HG03064 (cell line): ENCODE results near the gene IGDCC3.

Experiments
- ATAC-seq: cut with Tn5 transposase; IDR thresholded peaks from one replicate; pipeline ENCODE4 v1.9.1; 2021; ENCODE audit warnings: low read depth; ENCODE audit not compliant: unreplicated experiment

The IGDCC3 gene

DNA sequence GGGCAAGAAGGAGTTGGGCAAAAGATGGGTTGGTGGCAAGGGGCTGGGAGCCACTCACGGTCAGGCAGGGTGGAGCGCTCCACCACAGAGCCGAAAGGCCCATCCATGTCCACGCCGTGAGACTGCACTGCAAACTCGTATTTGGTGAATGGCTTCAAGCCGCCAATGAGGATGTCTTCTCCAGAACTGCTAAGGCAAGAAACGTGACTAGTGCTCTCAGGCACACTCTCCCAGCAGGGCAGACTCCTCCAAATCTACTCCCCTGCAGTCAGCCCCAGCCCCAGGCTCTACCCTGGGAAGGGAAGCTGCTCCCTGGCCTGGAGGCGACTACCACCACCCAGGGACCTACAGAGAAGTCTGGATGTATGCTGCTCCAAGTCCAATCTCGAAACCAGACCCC, 11.4 kb upstream of the IGDCC3 start:
- ATAC-seq, result no peak

DNA sequence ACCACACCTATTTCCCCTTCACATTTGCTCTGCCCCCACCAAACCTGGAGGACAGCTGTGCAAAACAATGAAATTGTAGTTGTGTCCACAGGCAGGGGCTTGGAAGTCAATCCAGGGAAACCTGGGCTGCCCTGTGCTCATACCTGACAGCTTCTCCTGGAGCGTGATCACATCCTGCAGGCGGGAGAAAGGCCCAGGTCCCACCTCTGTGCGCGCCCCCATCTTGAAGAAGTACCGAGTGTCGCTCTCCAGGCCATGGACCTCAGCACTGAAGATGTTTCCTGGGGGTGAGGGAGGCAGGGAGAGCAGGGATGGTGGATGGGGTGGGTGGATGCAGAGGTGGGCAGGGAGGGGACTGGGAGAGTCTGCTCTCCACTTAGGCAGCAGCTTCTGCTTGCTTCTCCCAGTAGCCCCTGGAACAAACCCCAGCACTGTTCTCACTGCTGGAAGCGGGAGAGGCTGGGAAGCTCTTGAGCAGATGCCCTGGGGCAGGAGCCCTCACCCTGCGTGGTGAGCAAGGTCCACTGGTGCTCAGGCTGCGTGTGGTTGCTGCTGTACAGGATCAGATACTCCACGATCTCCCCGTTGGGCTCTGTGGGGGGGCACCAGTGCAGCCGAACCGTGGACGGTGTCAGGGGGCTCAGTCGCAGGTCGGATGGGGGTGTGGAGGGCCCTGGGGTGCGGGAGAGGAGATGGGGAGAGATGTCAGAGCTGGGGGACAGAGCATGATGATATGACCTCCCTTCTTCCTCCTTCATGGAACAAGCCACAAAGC, 10.7 kb upstream of the IGDCC3 start:
- no peak for ATAC-seq

DNA sequence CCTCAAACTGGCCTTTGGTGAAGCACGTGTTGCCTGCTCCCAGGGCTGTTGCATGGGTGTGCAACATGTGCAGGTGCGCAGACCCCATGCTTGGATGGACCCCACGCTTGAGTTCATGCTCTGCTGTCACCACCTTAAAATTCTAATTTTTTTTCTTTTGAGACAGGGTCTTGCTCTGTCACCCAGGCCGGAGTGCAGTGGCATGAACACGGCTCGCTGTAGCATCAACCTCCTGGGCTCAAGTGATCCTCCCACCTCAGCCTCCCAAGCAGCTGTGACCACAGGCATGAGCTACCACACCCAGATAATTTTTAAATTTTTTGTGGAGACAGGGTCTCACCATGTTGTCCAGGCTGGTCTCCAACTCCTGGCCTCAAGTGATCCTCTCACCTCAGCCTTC, 9.1 kb upstream of the IGDCC3 start:
- ATAC-seq, result no peak

DNA sequence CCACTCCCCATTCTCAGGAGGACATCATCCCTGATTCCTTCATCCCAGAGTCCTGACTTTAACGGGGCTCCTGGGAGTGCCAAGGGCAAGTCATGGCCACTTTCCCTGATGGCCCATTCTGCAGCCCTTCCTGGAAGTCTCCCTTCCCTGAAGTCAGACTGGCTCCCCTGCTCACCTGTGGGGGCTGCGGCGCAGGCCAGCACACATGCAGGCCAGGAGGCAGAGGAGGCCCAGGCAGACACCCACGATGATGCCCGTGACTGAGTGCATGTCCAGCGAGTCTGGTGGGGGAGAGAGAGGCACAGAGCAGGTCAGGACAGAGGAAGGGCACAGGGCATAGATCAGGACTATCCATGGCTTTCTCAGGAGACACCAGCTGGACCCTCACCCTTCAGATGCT, 8.6 kb upstream of the IGDCC3 start:
- ATAC-seq, result no peak

- no peak for ATAC-seq
These were observed 8.1 kb upstream of the IGDCC3 start for GRCh38 chr15:65385870-65386258.

- no peak for ATAC-seq
These were observed 7.4 kb upstream of the IGDCC3 start for GRCh38 chr15:65384895-65385869.

DNA sequence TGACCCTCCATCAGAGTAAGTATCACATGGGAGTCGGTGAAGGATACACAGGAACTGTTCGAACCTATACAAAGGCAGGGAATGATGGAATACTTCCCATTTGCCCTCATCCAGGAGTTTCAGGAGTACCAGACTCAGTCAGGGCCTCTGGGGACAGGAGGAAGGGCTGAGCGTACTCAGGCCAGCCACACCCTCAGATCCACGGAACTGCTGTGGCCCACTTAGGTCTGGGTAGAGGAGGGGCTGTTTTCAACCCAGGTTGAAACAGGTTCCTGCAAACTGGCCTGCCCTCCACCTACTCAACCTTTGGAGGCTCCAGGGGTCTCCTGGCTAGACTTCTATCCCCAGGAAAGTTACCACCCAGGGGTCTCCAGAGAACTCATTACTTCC, 6.7 kb upstream of the IGDCC3 start:
- no peak for ATAC-seq

- ATAC-seq, result no peak
These were observed 6.2 kb upstream of the IGDCC3 start for GRCh38 chr15:65383991-65384390.

DNA sequence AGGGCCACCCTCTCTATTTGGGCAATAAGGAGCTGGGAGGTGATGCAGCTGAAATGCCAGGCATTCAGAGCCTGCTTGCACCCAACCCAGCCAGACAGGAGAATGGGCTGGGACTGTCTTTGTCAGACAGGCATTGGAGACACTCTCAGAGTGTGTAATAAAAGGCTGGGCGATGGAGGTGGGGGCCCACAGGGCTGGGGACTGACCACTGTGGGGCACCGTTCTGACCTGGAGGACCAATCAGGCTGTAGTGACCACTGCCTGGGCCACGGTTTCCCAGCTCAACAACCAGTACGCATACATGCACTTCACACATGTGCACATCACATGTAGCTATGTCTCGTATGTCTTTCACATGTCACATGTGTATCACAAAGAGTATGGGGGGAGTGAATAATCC, 5.7 kb upstream of the IGDCC3 start:
- no peak for ATAC-seq

DNA sequence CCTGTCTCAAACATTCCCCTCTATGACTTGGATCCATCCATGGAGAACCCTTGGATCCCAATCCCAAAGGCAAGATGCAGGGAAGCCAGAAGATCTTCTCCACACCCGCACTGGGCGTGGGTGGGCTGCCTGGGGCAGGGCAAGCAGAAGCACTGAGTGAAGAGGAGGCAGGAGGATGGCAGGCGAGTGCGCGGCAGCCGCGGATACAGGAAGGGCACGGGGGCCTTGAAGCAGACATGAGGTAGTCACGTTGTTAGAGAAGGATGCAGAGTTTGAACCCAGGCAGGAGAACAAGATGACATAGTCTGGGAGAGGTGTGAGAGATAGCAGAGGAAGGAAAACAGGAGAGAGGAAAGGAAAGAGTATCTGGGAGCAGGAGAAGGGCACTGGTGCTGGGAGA, 5.1 kb upstream of the IGDCC3 start:
- no peak for ATAC-seq

DNA sequence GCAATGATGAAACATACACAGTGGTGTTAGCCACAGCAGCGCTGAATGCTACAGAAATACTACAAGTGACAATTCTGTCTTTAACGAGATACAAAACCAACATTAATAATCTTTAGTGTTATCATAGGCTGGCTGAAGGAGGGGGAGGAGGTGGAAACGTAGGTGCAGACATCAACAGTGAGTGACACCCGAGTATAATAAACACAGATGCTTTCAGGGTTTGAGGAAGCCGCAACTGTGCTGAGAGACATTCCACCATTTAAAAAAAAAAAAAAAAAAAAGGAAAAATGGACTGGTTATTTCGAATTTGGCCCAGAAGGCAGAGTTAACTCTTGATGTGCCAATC, 4.3 kb upstream of the IGDCC3 start:
- no peak for ATAC-seq

GRCh38 chr15:65381445-65382145, 3.8 kb upstream of the IGDCC3 start:
- no peak for ATAC-seq

- ATAC-seq, result no peak
These were observed 2.2 kb upstream of the IGDCC3 start for GRCh38 chr15:65379986-65380385.

- ATAC-seq, result no peak
These were observed 462 bp downstream of the IGDCC3 start for GRCh38 chr15:65377105-65377975.

GRCh38 chr15:65376767-65377104, 1.1 kb downstream of the IGDCC3 start:
- no peak for ATAC-seq

DNA sequence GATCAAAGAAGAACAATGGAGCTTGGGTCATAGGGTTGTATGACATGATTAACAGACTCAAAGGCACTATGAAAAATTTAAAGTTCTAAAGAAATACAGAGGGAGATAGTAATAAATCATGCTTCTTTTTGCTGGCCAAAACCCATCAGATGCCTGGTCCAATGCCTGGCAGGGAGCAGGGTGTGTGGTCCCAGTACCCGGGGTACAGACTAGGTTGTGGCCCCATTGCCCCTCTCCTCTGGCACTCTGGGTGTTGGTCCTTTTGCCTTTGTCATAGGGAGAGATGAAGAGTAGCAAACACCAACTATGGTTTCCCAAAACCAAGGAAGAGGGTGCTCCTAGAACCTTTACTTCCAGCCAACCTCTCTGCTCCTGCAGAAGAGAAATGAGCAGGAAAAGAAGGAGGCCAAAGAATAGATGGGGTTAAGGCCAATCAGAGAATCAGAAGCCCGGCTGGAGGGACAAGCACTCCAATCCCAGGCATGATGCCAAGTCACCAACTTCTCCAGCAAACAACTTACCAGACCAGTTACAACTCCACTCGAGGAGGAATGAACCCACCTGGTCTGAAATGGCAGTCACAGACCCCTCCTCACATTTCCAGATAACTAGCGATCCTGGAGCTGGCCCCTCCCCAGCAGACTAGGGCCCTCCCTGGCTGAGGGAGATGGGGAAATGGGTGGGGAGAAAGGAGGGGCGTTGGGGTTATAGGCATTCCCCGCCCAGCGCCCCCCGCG, 1.8 kb downstream of the IGDCC3 start:
- ATAC-seq, result no peak

DNA sequence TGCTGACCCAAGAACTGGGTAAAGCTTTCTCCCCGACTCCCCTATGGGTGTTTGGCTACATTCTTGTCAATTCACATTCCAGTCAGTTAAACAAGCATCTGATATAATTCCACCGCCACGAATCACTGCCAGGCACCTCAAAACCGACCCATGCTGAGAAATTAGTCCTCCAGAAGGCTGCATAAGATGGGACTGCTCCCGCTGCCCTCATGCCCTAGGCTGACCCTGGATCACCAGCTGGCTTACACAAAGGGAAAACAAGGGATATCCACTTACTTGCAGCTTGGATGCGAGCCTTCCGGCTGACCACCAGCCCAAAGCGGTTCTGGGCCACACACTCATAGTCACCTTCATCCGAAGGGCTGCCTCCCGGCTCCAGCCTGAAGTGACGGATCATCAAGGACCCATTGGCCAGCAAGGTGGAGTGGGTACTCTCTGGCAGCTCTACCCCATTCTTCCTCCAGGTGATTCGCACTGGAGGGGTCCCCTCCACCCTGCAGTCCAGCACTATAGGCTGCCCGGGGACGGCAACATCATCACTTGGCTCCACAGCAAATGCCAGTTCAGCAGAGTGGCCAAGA, 2.9 kb downstream of the IGDCC3 start:
- no peak for ATAC-seq

GRCh38 chr15:65374334-65374733, 3.5 kb downstream of the IGDCC3 start:
- no peak for ATAC-seq

DNA sequence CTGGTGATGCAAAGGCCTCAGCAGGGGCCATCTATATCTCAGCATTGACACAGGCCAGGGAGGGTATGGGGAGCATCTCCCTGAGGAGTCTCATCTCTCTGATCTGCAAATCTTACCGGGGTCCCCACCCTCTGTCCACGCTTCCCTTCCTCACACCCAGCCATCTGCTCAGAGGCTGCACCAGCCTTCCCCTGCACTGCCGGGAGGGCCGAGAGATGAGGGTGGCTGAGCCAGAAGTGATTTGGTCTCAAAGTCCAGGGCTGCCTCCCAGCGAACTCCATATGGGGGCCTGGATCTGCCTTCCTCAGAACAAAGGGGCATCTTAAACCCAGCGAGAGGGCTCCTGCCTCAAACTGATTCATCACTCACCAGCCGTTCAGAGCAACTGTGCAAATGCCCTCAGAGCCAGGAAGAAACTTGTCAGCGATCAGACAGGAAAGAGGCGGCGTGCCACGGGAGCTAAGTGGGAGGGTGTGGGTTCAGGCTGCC, 4.6 kb downstream of the IGDCC3 start:
- no peak for ATAC-seq

DNA sequence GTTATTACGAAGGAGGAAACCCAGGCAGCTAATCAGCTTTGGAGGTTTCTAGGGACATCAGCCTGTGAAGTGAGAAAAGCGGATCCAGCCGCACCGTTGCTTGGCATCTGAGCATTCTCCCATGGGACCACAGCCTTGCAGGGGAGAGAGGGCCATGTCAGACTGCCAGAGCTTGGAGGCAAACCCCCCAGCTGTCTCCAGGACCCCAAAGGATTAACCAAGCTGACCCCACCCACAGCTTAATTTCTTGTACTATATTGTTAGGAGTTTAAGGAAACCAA, 5.1 kb downstream of the IGDCC3 start:
- no peak for ATAC-seq
